Islet precursor cell (in vitro differentiated cells): ENCODE results near the gene CCR1.
A peak's percentile ranks its signal among the peaks of the same experiment; 100 is the strongest.

Experiments
- DNase-seq: peaks from one replicate; pipeline ENCODE4 v3.0.0-alpha.2; 2018

Gene CCR1

GRCh38 chr3:46208167-46208704 lies at the start of gene CCR1:
Gene CCR1 (minus strand): TSS chr3:46208313. CDS start chr3:46204313, 4,000 bp downstream.
- peak; percentile 76 for DNase-seq

DNA sequence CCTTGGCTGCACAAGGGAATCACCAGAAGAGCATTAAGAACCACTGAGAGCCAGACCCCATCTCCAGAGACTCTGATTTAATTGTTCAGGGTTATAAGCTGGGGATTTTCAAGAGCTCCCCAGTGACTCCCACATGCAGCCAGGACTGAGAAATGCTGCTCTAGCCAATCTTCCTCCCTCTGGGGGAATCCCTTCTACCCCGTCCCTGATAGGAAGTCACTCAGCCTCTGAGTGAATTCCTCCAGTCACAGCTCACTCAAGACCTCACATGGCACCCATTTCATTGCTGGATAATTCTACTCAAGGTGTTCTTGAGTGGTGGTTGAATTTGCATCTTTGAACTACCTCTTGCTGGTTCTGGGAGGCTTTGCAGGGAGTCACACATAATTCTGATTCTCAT lies 44.9 kb upstream of the CCR1 start:
- no peak for DNase-seq

DNA sequence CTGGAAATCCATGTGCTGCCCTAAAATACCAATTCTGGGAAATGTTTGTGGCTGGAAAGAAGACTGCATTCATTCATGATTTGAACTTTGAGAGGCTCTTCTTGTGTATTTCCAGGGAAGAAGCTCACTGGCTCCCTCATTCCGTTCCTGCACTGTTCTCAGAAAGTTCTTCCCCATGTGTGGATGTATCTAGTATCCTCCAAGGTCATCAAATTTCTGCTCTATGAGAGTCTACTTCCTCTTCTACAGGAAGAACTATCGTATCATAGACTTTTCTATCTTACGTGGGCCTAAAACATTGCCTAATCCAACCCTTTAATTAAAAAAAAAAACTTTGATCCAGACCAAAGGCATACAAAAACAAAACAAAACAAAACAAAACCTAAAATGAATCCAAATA lies 37.0 kb upstream of the CCR1 start:
- DNase-seq: no peak

DNA sequence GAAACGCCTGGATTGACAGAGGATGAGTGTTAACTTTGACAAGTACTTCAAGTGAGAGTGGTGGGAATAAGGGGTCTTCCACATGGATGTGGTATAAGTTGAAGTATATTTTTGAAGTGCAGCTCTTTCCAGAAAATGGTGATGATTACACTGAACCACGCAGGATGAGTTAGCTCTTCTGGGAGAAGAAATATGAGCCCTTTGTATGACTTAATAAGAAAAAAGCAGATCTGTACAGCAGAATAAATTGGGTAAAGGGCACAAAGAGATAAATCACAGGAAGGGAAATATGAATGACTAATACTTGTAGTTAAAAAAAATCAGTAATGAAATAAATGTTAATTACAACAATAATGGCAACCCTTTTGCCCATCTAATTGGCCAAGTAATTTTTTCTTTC lies 35.4 kb upstream of the CCR1 start:
- DNase-seq: no peak

GRCh38 chr3:46242120-46242519 lies 34.0 kb upstream of the CCR1 start, which contains the start of gene CCR3:
Gene CCR3 (plus strand): TSS chr3:46242460. CDS start chr3:46265159, 22,699 bp downstream.
- no peak for DNase-seq

- DNase-seq: no peak
Measured at GRCh38 chr3:46239952-46240351, 31.8 kb upstream of the CCR1 start.

- no peak for DNase-seq
Measured at GRCh38 chr3:46239301-46239938, 31.3 kb upstream of the CCR1 start.

- no peak for DNase-seq
Measured at GRCh38 chr3:46238386-46238785, 30.3 kb upstream of the CCR1 start.

- no peak for DNase-seq
Measured at GRCh38 chr3:46236294-46237054, 28.4 kb upstream of the CCR1 start.

GRCh38 chr3:46235425-46235824 lies 27.3 kb upstream of the CCR1 start:
- DNase-seq: no peak

DNA sequence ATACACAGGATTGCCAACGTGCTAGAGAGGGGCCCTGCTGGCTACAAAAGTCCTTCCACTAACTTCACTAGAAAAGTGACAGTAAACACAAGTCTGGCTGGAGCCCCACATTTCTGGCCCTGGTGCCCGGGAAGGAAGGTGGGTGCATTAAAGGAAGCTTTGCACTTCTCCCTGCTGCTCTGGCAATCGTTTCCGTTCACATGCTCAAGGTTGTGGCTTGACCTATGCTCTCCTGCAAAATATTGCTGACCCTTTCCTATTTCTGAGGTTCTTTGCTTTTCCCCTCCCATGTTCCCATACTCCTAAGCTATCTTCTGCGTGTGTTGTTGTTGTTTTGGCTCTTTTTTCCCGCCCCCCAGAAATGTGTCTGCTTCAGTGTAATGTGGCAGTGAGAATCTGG lies 25.1 kb upstream of the CCR1 start:
- DNase-seq: no peak

DNA sequence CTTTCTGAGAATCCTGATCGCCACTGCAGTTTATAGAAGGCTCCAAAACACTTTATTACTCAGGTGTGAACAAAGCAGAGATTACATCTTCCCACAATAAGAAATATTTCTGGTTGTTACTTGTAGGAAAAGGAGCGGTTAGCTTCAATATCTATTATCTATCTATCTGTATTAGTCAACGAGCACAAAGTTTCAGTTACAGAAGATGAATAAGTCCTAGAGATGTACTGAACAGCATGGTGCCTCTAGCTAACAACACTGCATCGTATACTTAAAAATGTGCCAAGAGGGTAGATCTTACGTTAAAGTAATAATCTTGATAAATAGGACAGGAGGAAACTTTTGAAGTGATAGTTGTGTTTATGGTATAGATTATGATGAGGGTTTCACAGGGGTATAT lies 23.2 kb upstream of the CCR1 start:
- no peak for DNase-seq

DNA sequence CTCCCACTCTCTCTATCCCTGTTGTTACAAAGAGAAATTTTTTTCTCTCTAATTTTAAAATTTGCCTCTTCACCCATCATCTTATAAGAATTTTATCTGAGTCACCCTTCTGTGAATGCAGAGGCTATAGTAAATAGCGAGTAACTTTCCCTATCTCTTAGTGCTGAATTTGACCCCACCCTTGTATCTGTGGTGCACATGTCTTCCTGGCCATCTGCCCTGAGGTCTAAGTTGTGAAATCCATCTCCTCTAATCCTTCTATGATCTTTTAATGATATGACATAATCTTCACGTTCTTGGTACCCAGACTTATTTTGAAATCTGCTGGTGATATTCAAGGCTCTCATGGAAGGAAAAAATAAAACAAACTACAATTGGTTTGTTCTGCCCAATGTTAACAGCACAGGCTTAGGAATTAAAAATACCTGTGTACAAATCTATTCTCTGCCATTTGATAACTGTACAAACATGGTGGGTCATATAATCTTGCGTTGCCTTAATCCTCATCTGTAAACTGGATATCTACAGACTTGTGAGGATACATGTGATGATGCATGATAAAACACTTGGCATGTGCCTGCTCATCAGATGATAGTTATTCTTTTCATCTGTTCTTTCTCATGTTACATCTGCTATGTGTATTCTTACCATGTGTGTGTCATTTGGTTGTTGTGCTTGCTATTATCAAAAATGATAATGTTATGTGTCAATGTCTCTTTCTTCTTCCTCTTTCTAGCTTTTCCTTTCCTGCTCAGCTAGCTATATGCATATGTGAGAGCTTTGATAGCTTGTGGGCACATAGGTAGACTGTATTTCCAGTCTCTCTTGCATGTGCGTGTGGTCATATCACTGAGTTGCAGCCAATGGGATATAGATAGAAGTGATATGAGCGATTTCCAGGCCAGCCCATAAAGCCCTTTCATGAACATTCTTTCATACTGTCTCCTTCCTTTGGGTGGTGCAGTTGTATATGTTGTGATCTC lies 20.4 kb upstream of the CCR1 start:
- DNase-seq: no peak

- DNase-seq: peak; percentile 28
Measured at GRCh38 chr3:46222435-46223161, 14.5 kb upstream of the CCR1 start.

DNA sequence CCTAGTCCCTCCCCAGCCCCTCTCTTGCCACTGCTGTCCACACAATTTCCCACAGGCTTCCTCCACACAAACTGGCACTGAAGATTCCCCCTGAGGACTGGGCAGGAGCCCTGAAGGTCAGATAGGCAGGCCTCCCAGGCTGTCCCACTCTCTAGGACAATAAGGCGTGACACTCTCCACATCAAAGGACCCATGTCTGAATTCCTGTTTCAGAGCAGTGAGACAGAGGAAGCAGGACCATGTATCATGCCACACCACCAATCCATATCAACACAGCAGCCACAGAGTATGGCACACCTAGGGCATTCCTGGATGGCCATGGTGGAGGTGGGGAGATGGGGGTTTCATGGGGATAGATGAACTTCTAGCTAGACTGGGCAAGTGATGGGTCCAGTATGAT lies 13.8 kb upstream of the CCR1 start:
- DNase-seq: no peak

- DNase-seq: no peak
Measured at GRCh38 chr3:46221391-46221790, 13.3 kb upstream of the CCR1 start.

DNA sequence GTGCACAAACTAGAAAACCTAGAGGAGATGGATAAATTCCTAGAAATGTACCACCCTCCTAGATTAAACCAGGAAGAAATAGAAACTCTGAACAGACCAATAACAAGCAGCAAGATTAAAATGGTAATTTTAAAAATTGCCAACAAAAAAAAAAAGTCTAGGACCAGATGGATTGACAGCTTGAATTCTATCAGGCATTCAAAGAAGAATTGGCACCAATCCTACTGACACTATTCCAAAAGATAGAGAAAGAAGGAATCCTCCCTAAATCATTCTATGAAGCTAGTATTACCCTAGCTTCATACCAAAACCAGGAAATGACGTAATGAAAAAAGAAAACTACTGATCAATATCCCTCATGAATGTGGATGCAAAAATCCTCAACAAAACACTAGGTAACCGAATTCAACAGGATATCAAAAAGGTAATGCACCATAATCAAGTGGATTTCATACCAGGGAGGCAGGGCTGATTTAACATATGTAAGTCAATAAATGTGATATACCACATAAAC lies 10.1 kb upstream of the CCR1 start:
- no peak for DNase-seq

DNA sequence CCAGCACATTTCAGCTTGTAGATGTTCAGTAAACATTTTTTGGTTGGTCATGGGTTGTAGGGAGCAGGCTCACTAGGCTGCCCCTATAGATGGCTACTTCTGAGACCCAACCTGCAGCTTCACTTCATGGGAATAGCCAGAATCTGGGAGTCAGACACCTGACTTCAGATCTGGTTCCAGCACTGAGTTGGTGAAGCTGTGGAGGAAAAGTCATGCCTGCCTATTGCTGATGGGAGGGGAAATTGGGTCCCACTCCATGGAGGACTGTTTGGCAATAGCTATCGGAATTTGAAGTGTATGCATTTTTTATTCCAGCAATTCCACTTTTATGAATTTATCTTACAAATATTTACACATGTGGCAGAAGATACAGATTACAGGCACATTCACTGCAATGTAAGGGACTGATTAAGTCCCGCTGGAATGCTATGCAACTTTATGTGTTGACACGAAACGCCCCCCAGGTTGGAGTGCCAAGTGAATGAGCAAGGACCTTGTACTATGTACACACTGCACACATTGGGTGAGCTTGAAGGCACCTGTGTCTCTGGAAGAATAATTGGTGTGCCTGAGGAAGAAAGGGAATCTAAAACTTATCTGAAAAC lies 7.8 kb upstream of the CCR1 start:
- DNase-seq: no peak

DNA sequence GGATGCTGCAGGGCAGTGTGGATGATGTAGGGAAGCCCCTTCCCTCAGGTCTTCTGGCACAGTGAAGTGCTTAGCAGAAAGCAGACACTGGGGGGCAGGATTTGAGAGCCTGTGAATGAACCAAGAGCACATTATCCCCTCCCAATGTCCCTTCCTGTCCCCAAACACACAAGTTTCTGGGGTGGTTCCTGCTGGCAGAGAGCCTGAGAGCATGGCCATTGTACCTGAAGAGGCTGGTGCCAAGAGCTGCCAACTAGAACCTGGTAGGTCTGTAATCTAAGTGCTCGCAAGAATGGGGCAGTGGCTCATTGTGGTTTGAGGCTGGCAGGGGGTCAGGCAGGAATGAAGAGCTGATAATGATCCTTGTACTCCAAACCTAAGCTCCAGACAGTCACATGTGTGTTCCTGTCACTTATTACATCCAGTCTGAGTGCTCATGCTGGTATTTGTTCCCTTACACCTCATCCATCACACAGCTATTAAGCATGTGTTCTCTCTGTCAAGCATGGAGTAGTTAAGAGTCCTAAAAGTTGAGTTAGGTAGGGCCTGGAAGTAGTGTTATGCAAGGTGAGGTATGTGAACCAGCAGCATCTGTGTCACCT lies 6.7 kb upstream of the CCR1 start:
- no peak for DNase-seq

- no peak for DNase-seq
Measured at GRCh38 chr3:46213201-46213600, 5.1 kb upstream of the CCR1 start.

DNA sequence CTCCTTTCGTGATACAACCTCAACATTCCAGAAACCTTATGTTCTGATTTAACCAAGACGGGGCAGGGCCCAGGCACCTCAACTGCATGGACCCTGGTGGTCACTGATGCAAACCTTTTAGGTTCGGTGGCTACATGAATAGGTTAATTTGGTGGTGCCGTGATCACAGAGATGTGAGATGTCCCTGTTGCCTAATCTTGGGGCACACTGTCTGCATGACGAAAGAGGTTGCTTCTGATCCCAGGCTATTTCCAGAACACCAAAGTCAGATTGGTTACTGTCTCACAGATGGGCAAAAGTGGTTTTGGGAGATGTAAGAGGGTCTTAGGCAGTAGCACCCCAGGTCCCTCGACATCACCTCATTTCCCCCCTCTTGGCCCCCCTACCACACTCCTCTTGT lies 4.0 kb upstream of the CCR1 start:
- peak; percentile 45 for DNase-seq
